ENCODE data around the gene CDHR4.
"Not testable (repeated sequence)": the region's sequence is repeated elsewhere in the genome, so short reads cannot be mapped to it uniquely, and the experiment has no call there.

DNA sequence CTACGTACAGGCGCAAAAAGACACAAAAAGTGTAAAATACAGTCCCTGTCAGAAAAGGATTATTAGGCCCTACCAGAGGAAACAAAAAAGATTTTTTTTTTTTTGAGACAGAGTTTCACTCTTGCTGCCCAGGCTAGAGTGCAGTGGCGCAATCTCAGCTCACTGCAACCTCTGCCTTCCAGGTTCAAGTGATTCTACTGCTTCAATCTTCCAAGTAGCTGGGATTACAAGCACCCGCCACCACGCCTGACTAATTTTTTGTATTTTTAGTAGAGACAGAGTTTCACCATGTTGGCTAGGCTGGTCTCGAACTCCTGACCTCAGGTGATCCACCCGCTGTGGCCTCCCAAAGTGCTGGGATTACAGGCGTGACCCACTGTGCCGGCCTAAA lies 18.7 kb downstream of the CDHR4 start:
- TF ChIP-seq, protein P1, sequence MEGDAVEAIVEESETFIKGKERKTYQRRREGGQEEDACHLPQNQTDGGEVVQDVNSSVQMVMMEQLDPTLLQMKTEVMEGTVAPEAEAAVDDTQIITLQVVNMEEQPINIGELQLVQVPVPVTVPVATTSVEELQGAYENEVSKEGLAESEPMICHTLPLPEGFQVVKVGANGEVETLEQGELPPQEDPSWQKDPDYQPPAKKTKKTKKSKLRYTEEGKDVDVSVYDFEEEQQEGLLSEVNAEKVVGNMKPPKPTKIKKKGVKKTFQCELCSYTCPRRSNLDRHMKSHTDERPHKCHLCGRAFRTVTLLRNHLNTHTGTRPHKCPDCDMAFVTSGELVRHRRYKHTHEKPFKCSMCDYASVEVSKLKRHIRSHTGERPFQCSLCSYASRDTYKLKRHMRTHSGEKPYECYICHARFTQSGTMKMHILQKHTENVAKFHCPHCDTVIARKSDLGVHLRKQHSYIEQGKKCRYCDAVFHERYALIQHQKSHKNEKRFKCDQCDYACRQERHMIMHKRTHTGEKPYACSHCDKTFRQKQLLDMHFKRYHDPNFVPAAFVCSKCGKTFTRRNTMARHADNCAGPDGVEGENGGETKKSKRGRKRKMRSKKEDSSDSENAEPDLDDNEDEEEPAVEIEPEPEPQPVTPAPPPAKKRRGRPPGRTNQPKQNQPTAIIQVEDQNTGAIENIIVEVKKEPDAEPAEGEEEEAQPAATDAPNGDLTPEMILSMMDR (conservative IDR thresholded peaks at IDR 0.05; ENCODE audit: low read depth, low read length), result not testable (repeated sequence)
- not testable (repeated sequence) for TF ChIP-seq EZH2 (IDR thresholded peaks at IDR 0.05; ENCODE audit: low read length, unreplicated experiment); EZH2phosphoT487 (IDR thresholded peaks at IDR 0.05; ENCODE audit: borderline replicate concordance, low read length)
